GM12801 (cell line): Measurements from ENCODE around the gene YEATS4.

ENCODE experiments used
- CTCF ChIP-seq: IDR thresholded peaks from one replicate; pipeline ENCODE4 v1.5.1; 2011; ENCODE audit warnings: control low read depth; ENCODE audit not compliant: insufficient read length; ENCODE audit errors: extremely low read depth

YEATS4 gene

GRCh38 chr12:69330475-69331473 is 28.8 kb upstream of the YEATS4 start:
- TF ChIP-seq CTCF = no peak

- no peak for TF ChIP-seq CTCF
These were observed 28.0 kb upstream of the YEATS4 start for GRCh38 chr12:69331519-69331908.

GRCh38 chr12:69331909-69332684 is 27.4 kb upstream of the YEATS4 start:
- no peak for TF ChIP-seq CTCF

GRCh38 chr12:69332815-69333358 is 26.7 kb upstream of the YEATS4 start:
- no peak for TF ChIP-seq CTCF

- no peak for TF ChIP-seq CTCF
These were observed 25.4 kb upstream of the YEATS4 start for GRCh38 chr12:69334158-69334557.

- no peak for TF ChIP-seq CTCF
These were observed 22.0 kb upstream of the YEATS4 start for GRCh38 chr12:69337311-69338090.
